OCI-LY7 (cell line): ENCODE results near the gene SMAD6. TPM values are rescaled to one million over a fixed set of nuclear protein-coding genes. Genes with fewer than 3 reads are reported as not detected.

Source experiments
- BruUV-seq: library from RNA; stranded (reverse); fragments of 400-500 nt; replicated peaks from 2 replicates; lab custom pipeline; 2021; lab: Mats Ljungman, UMichigan
- CTCF ChIA-PET: fragments of 300-600 bp; sonication (Branson Sonifier 250); formaldehyde crosslinking; loops from one replicate; lab custom pipeline; 2022; ENCODE audit warnings: antibody characterized with exemption; ENCODE audit not compliant: unreplicated experiment; lab: Charles Lee
- POLR2A ChIA-PET: fragments of 300-600 bp; sonication (Branson Sonifier 250); formaldehyde crosslinking; loops from one replicate; lab custom pipeline; 2022; ENCODE audit warnings: antibody characterized with exemption; lab: Charles Lee
- DNase-seq: peaks from one replicate; pipeline ENCODE4 v3.0.0-alpha.2; 2015; ENCODE audit warnings: low spot score
- H2AFZ ChIP-seq: fragments of 200-600 bp; sonication (generic), shearing (Covaris generic); 2 replicates; pipeline ENCODE4 v1.6.1; 2014; ENCODE audit warnings: mild to moderate bottlenecking, antibody characterized with exemption, low read length, moderate library complexity
- H3K27ac ChIP-seq: fragments of 200-600 bp; sonication (generic); 2 replicates; pipeline ENCODE4 v1.5.1; 2014; ENCODE audit warnings: mixed run types, low read depth, mild to moderate bottlenecking, moderate library complexity, low read length, inconsistent platforms; ENCODE audit not compliant: poor library complexity, severe bottlenecking
- H3K36me3 ChIP-seq: fragments of 200-600 bp; sonication (generic); 2 replicates; pipeline ENCODE4 v1.6.1; 2014; ENCODE audit warnings: mild to moderate bottlenecking, antibody characterized with exemption, low read length, moderate library complexity, mixed read lengths; ENCODE audit not compliant: insufficient read depth
- H3K4me1 ChIP-seq: fragments of 200-600 bp; sonication (generic); 2 replicates; pipeline ENCODE4 v1.5.1; 2014; ENCODE audit warnings: mild to moderate bottlenecking, low read length; ENCODE audit not compliant: insufficient read depth, poor library complexity, severe bottlenecking
- H3K4me2 ChIP-seq: fragments of 200-600 bp; sonication (generic); 2 replicates; pipeline ENCODE4 v1.6.1; 2014; ENCODE audit warnings: mild to moderate bottlenecking, low read length
- H3K4me3 ChIP-seq: fragments of 200-600 bp; sonication (generic); 2 replicates; pipeline ENCODE4 v1.5.1; 2014; ENCODE audit warnings: mild to moderate bottlenecking, low read depth, low read length; ENCODE audit not compliant: poor library complexity, severe bottlenecking
- H3K79me2 ChIP-seq: fragments of 200-600 bp; sonication (generic); 2 replicates; pipeline ENCODE4 v1.6.1; 2016; ENCODE audit warnings: low read depth, mild to moderate bottlenecking, low read length, moderate library complexity, mixed read lengths; ENCODE audit not compliant: insufficient read depth
- H3K9me2 ChIP-seq: fragments of 200-600 bp; sonication (generic); 2 replicates; pipeline ENCODE4 v1.6.1; 2016; ENCODE audit warnings: mild to moderate bottlenecking, low read length, mixed read lengths; ENCODE audit not compliant: insufficient read depth
- H3K9me3 ChIP-seq: fragments of 200-600 bp; sonication (generic); 2 replicates; pipeline ENCODE4 v1.6.1; 2014; ENCODE audit warnings: mild to moderate bottlenecking, mixed run types, low read length, mixed read lengths
- H4K20me1 ChIP-seq: fragments of 200-600 bp; sonication (generic); 2 replicates; pipeline ENCODE4 v1.6.1; 2014; ENCODE audit warnings: mild to moderate bottlenecking, antibody characterized with exemption, low read length, moderate library complexity, mixed read lengths; ENCODE audit not compliant: insufficient read depth
- EZH2phosphoT487 ChIP-seq: fragments of 200-600 bp; sonication (generic); IDR thresholded peaks from 2 replicates; pipeline ENCODE4 v1.6.1; 2018; ENCODE audit warnings: low read depth, borderline replicate concordance, mild to moderate bottlenecking, mixed run types, antibody characterized with exemption, low read length, moderate library complexity, mixed read lengths
- intact Hi-C: fragments of 100-400 bp; cut with micrococcal nuclease; formaldehyde crosslinking; loops from one replicate; pipeline ENCODE4 v1.10.0; 2022; ENCODE audit not compliant: unreplicated experiment
- total RNA-seq, 2 experiments: library from RNA; depleted of rRNA in 1 of 2; stranded (reverse); fragments of >200 nt in 1 of 2; shearing (Covaris generic) in 1 of 2; gene quantifications; 2 replicates each; pipeline ENCODE4 v1.2.3, GENCODE V29; 2014 to 2022
- TF ChIP-seq, protein P1 (sequence below): fragments of 200-600 bp; sonication (generic); conservative IDR thresholded peaks from 2 replicates; pipeline ENCODE4 v1.5.1; 2014; ENCODE audit warnings: mild to moderate bottlenecking, antibody characterized with exemption, low read length, moderate library complexity, mixed read lengths

The SMAD6 gene
- total RNA-seq, 2 experiments from 2014 or later: 14.6 to 16.1 TPM

DNA sequence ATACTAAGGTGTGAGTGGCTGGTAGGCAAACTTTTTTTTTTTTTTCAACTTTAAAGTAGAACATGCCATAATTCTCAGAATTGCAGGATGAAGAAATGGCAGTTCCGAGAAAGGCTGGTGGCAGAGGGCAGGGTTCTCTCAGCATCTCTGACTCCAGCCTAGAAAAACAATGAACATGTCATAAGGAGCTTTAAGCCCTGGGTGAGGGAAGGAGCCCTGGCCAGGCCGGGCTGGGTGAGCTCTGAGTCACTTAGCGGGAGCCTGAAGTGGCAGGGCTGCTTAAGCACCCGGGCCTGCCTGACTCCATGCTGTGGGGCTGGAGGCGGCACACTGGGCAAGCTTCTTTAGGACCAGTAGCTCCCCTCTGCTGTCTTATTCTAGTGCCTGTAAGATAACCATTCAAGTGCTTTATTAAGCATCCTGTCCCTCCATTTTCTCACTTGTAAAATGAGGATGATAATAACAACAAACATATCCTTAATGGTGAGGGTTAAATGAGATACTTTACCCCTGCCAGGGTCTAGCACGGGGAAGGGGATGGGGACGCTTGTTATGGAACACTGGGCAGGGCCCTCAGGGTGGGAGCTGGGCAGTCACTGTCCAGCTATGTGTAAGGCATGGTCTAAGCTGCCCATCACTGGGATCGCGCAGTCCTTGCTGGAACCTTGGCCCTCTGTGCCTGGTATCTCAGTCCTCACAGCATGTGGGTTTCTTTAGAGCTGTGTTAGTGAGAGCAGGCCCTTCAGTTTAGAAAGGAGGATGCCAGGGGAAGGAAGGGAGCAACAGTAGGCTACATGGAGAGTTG, 18.4 kb downstream of the SMAD6 start:
- BruUV-seq: no TSS peak
- no peaks in the 10 kb centered on the region for H3K9me2 ChIP-seq
- no peaks in the 10 kb centered on the region for H3K9me3 ChIP-seq
- H2AFZ ChIP-seq: no peak overlapping the region
- ChIA-PET POLR2A (interaction anchor here (0.5 kb wide), 1 partner anchor 47 kb away, joined by 3 read pairs; no protein-coding TSS in a partner anchor), CTCF (no interaction called here)
- intact Hi-C loops: no loop called here
- no peak for DNase-seq
- no peak overlapping the region for H3K4me3 ChIP-seq
- H3K27ac ChIP-seq: no peak overlapping the region
- H3K79me2 ChIP-seq: no peaks in the 10 kb centered on the region; the same call in 1 of the 2 replicates
- peaks cover 7% of the 10 kb centered on the region; the same call in 1 of the 2 replicates for H4K20me1 ChIP-seq
- H3K36me3 ChIP-seq: peaks cover 18% of the 10 kb centered on the region
- peaks cover 15% of the 10 kb centered on the region for H3K4me1 ChIP-seq
- H3K4me2 ChIP-seq: no peak overlapping the region; the same call in 1 of the 2 replicates
- no peak for TF ChIP-seq EZH2phosphoT487
- TF ChIP-seq, protein P1, sequence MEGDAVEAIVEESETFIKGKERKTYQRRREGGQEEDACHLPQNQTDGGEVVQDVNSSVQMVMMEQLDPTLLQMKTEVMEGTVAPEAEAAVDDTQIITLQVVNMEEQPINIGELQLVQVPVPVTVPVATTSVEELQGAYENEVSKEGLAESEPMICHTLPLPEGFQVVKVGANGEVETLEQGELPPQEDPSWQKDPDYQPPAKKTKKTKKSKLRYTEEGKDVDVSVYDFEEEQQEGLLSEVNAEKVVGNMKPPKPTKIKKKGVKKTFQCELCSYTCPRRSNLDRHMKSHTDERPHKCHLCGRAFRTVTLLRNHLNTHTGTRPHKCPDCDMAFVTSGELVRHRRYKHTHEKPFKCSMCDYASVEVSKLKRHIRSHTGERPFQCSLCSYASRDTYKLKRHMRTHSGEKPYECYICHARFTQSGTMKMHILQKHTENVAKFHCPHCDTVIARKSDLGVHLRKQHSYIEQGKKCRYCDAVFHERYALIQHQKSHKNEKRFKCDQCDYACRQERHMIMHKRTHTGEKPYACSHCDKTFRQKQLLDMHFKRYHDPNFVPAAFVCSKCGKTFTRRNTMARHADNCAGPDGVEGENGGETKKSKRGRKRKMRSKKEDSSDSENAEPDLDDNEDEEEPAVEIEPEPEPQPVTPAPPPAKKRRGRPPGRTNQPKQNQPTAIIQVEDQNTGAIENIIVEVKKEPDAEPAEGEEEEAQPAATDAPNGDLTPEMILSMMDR: no peak

- no peaks in the 10 kb centered on the region for H3K79me2 ChIP-seq
Measured at GRCh38 chr15:66721020-66721419, 19.0 kb downstream of the SMAD6 start.

More at GRCh38 chr15:66721020-66721419, 19.0 kb downstream of the SMAD6 start:
- H3K9me3 ChIP-seq: no peaks in the 10 kb centered on the region
- TF ChIP-seq, protein P1: no peak
- no peak for TF ChIP-seq EZH2phosphoT487
- ChIA-PET POLR2A (interaction anchor here (0.5 kb wide), 1 partner anchor 47 kb away, joined by 3 read pairs; no protein-coding TSS in a partner anchor), CTCF (no interaction called here)
- peaks cover 15% of the 10 kb centered on the region for H3K36me3 ChIP-seq
- no peak overlapping the region for H2AFZ ChIP-seq
- H4K20me1 ChIP-seq: peaks cover 7% of the 10 kb centered on the region; the same call in 1 of the 2 replicates
- no peak overlapping the region; the same call in 1 of the 2 replicates for H3K4me2 ChIP-seq
- no peaks in the 10 kb centered on the region for H3K9me2 ChIP-seq
- no peak for DNase-seq
- peaks cover 9% of the 10 kb centered on the region for H3K4me1 ChIP-seq
- intact Hi-C loops: no loop called here
- no TSS peak for BruUV-seq
- no peak overlapping the region for H3K27ac ChIP-seq
- H3K4me3 ChIP-seq: no peak overlapping the region
